Stimulated activated CD4-positive, alpha-beta T cell treated with anti-CD3 and anti-CD28 coated beads, TNF-alpha, amount 100 ng/mL, for 24 hours (primary cell): ENCODE data around the gene S100A9.

Experiments
- DNase-seq, 3 experiments: peaks; one replicate each; pipeline ENCODE4 v3.0.0-alpha.2; 2020; ENCODE audit warnings: low read depth in 3 of 3

Gene S100A9

GRCh38 chr1:153389401-153389800 lies 31.7 kb downstream of the S100A9 start:
- no peak for DNase-seq

GRCh38 chr1:153389973-153390879 lies 32.6 kb downstream of the S100A9 start:
- no peak for DNase-seq

GRCh38 chr1:153390938-153391710 lies 33.5 kb downstream of the S100A9 start, which contains the start of gene S100A8:
Gene S100A8, minus strand, starts transcription at chr1:153391073. Its CDS starts 538 bp downstream, at chr1:153390535.
- DNase-seq, result no peak

- DNase-seq, result no peak
These were observed 34.6 kb downstream of the S100A9 start for GRCh38 chr1:153392258-153392657.

GRCh38 chr1:153392822-153393221 lies 35.2 kb downstream of the S100A9 start:
- no peak for DNase-seq

- DNase-seq, result no peak
These were observed 36.3 kb downstream of the S100A9 start for GRCh38 chr1:153393926-153394325.

GRCh38 chr1:153394391-153394790 lies 36.7 kb downstream of the S100A9 start:
- no peak for DNase-seq

GRCh38 chr1:153395136-153395685 lies 37.6 kb downstream of the S100A9 start:
- DNase-seq, result no peak

- DNase-seq, result no peak
These were observed 38.1 kb downstream of the S100A9 start for GRCh38 chr1:153395776-153396175.

- no peak for DNase-seq
These were observed 38.8 kb downstream of the S100A9 start for GRCh38 chr1:153396461-153396860.

- no peak for DNase-seq
These were observed 39.6 kb downstream of the S100A9 start for GRCh38 chr1:153397051-153397923.

- DNase-seq, result no peak
These were observed 40.4 kb downstream of the S100A9 start for GRCh38 chr1:153397924-153398651.

- no peak for DNase-seq
These were observed 41.9 kb downstream of the S100A9 start for GRCh38 chr1:153399401-153400055.

GRCh38 chr1:153400244-153400643 lies 42.6 kb downstream of the S100A9 start:
- DNase-seq, result no peak

GRCh38 chr1:153401461-153401860 lies 43.8 kb downstream of the S100A9 start:
- DNase-seq, result no peak

- no peak for DNase-seq
These were observed 44.6 kb downstream of the S100A9 start for GRCh38 chr1:153402226-153402625.

- no peak for DNase-seq
These were observed 45.9 kb downstream of the S100A9 start for GRCh38 chr1:153403421-153404085.

GRCh38 chr1:153404086-153404635 lies 46.5 kb downstream of the S100A9 start:
- DNase-seq, result no peak

GRCh38 chr1:153404768-153405167 lies 47.1 kb downstream of the S100A9 start:
- peak; percentile 22 to 64 (median 33) for DNase-seq
